A673 (cell line): Measurements from ENCODE around the gene OST4. TPM values are rescaled to one million over a fixed set of nuclear protein-coding genes. Genes with fewer than 3 reads are reported as not detected.

Source experiments
- BruUV-seq: library from RNA; stranded (reverse); fragments of 400-500 nt; replicated peaks from 2 replicates; lab custom pipeline; 2021; lab: Mats Ljungman, UMichigan
- CTCF ChIA-PET: fragments of 300-600 bp; sonication (Branson Sonifier 250); formaldehyde crosslinking; loops from one replicate; lab custom pipeline; 2022; ENCODE audit warnings: antibody characterized with exemption; lab: Charles Lee
- POLR2A ChIA-PET: fragments of 300-600 bp; sonication (Branson Sonifier 250); formaldehyde crosslinking; loops from one replicate; lab custom pipeline; 2022; ENCODE audit warnings: antibody characterized with exemption; ENCODE audit not compliant: low non-redundant PET; lab: Charles Lee
- DNase-seq: peaks from one replicate; pipeline ENCODE4 v3.0.0-alpha.2; 2015; ENCODE audit warnings: low spot score
- H3K27ac ChIP-seq: fragments of 200-600 bp; sonication (generic); 2 replicates; pipeline ENCODE4 v1.5.1; 2016; ENCODE audit warnings: mixed run types, low read depth, mild to moderate bottlenecking, mixed read lengths, antibody characterized with exemption, low read length; ENCODE audit not compliant: poor library complexity, severe bottlenecking
- H3K27me3 ChIP-seq: fragments of 200-600 bp; sonication (generic); replicated peaks from 2 replicates; pipeline ENCODE4 v1.6.1; 2017; ENCODE audit warnings: mixed run types, low read depth, mild to moderate bottlenecking, mixed read lengths, antibody characterized with exemption, low read length; ENCODE audit not compliant: insufficient read depth, poor library complexity
- H3K36me3 ChIP-seq: fragments of 200-600 bp; sonication (generic); 2 replicates; pipeline ENCODE4 v1.6.1; 2016; ENCODE audit warnings: mixed run types, mild to moderate bottlenecking, mixed read lengths, antibody characterized with exemption, low read length; ENCODE audit not compliant: insufficient read depth, poor library complexity, severe bottlenecking
- H3K4me1 ChIP-seq: fragments of 200-600 bp; sonication (generic); 2 replicates; pipeline ENCODE4 v1.6.1; 2017; ENCODE audit warnings: mixed run types, mild to moderate bottlenecking, mixed read lengths, antibody characterized with exemption, low read length; ENCODE audit not compliant: insufficient read depth, poor library complexity, severe bottlenecking
- H3K4me3 ChIP-seq: fragments of 200-600 bp; sonication (generic); 2 replicates; pipeline ENCODE4 v1.5.1; 2016; ENCODE audit warnings: low read depth, mixed run types, mild to moderate bottlenecking, mixed read lengths, low read length; ENCODE audit not compliant: poor library complexity, severe bottlenecking
- H3K9me3 ChIP-seq: fragments of 200-600 bp; sonication (generic); 2 replicates; pipeline ENCODE4 v1.6.1; 2016; ENCODE audit warnings: mixed run types, low read depth, mild to moderate bottlenecking, mixed read lengths, antibody characterized with exemption, low read length; ENCODE audit not compliant: poor library complexity, severe bottlenecking
- CTCF ChIP-seq: fragments of 300-800, 200-600 bp; sonication (generic); conservative IDR thresholded peaks from 2 replicates; pipeline ENCODE4 v1.5.1; 2017; ENCODE audit warnings: low read depth, mild to moderate bottlenecking, antibody characterized with exemption, low read length, moderate library complexity, mixed read lengths
- EZH2 ChIP-seq: fragments of 200-600 bp; sonication (generic); IDR thresholded peaks from 2 replicates; pipeline ENCODE4 v1.6.1; 2017; ENCODE audit warnings: borderline replicate concordance, low read depth, mild to moderate bottlenecking, mixed read lengths, antibody characterized with exemption, low read length; ENCODE audit not compliant: poor library complexity, severe bottlenecking
- intact Hi-C: fragments of 100-400 bp; cut with micrococcal nuclease; formaldehyde crosslinking; loops from one replicate; pipeline ENCODE4 v1.10.0; 2022; ENCODE audit not compliant: unreplicated experiment
- total RNA-seq: library from RNA; stranded (reverse); gene quantifications from 2 replicates; pipeline ENCODE4 v1.2.3, GENCODE V29; 2021

The OST4 gene
- total RNA-seq, 1 experiment from 2014 or later: 235 TPM

DNA sequence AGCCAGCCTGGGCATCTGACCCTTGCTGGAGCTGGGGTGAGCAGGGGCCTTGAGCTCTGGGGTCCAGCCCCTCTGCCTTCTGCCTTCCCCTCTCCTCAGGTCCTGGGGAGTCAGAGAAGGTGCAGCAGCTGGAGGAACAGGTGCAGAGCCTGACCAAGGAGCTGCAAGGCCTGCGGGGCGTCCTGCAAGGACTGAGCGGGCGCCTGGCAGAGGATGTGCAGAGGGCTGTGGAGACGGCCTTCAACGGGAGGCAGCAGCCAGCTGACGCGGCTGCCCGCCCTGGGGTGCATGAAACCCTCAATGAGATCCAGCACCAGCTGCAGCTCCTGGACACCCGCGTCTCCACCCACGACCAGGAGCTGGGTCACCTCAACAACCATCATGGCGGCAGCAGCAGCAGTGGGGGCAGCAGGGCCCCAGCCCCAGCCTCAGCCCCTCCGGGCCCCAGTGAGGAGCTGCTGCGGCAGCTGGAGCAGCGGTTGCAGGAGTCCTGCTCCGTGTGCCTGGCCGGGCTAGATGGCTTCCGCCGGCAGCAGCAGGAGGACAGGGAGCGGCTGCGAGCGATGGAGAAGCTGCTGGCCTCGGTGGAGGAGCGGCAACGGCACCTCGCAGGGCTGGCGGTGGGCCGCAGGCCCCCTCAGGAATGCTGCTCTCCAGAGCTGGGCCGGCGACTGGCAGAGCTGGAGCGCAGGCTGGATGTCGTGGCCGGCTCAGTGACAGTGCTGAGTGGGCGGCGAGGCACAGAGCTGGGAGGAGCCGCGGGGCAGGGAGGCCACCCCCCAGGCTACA lies 10.7 kb upstream of the OST4 start:
- no peaks in the 10 kb centered on the region for H3K27me3 ChIP-seq
- peak overlapping the region; percentile 75 for H3K27ac ChIP-seq
- no peaks in the 10 kb centered on the region for H3K36me3 ChIP-seq
- TF ChIP-seq EZH2 (no peak), CTCF (no peak)
- CTCF ChIA-PET: interaction anchor here (1.5 kb wide), 1 partner anchor 10 kb away, joined by 10 read pairs; the partner anchor contains the start of gene OST4
- DNase-seq: no peak
- no peaks in the 10 kb centered on the region for H3K9me3 ChIP-seq
- POLR2A ChIA-PET: no interaction called here
- H3K4me1 ChIP-seq: peaks cover 28% of the 10 kb centered on the region
- no peak overlapping the region for H3K4me3 ChIP-seq
- intact Hi-C loops: no loop called here
- BruUV-seq: no TSS peak

DNA sequence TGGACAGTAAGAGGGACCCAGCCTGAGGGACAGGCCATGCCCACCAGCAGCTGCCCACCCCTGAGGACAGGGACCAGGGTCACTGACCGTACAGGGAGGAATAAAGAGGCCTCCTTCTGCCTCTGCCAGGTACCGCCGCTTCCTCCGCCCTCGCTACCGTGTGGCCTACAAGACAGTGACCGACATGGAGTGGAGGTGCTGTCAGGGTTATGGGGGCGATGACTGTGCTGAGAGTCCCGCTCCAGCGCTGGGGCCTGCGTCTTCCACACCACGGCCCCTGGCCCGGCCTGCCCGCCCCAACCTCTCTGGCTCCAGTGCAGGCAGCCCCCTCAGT lies 9.1 kb upstream of the OST4 start:
- Histone ChIP-seq H3K4me1 (peaks cover 28% of the 10 kb centered on the region), H3K27me3 (no peaks in the 10 kb centered on the region), H3K9me3 (no peaks in the 10 kb centered on the region), H3K27ac (peak overlapping the region; percentile 61), H3K36me3 (no peaks in the 10 kb centered on the region), H3K4me3 (peak overlapping the region; percentile 17)
- DNase-seq: no peak
- CTCF ChIA-PET: interaction anchor here (1.5 kb wide), 1 partner anchor 9 kb away, joined by 10 read pairs; the partner anchor contains the start of gene OST4
- intact Hi-C loops: no loop called here
- BruUV-seq: no TSS peak
- TF ChIP-seq EZH2: no peak
- POLR2A ChIA-PET: no interaction called here

- ChIA-PET POLR2A (no interaction called here), CTCF (interaction anchor here (0.6 kb wide), 1 partner anchor 602 kb away, joined by 4 read pairs; no protein-coding TSS in a partner anchor)
- H3K9me3 ChIP-seq: no peaks in the 10 kb centered on the region
- DNase-seq: no peak
- H3K36me3 ChIP-seq: no peaks in the 10 kb centered on the region
- peaks cover 33% of the 10 kb centered on the region for H3K4me1 ChIP-seq
- intact Hi-C loops: no loop called here
- no peak for TF ChIP-seq CTCF
- no peak for TF ChIP-seq EZH2
- H3K27ac ChIP-seq: peak overlapping the region; percentile 80
- H3K27me3 ChIP-seq: no peaks in the 10 kb centered on the region
- no TSS peak for BruUV-seq
- H3K4me3 ChIP-seq: peak overlapping the region; percentile 36
Observed at GRCh38 chr2:27080140-27080469, 8.7 kb upstream of the OST4 start.
